HuH-7 (cell line): ENCODE data around the gene CSAD.
"Not testable (repeated sequence)": the region's sequence is repeated elsewhere in the genome, so short reads cannot be mapped to it uniquely, and the experiment has no call there.

ENCODE experiments used
- DNase-seq: peaks from one replicate; pipeline ENCODE4 v3.0.0; 2011; ENCODE audit warnings: low spot score

The CSAD gene

DNA sequence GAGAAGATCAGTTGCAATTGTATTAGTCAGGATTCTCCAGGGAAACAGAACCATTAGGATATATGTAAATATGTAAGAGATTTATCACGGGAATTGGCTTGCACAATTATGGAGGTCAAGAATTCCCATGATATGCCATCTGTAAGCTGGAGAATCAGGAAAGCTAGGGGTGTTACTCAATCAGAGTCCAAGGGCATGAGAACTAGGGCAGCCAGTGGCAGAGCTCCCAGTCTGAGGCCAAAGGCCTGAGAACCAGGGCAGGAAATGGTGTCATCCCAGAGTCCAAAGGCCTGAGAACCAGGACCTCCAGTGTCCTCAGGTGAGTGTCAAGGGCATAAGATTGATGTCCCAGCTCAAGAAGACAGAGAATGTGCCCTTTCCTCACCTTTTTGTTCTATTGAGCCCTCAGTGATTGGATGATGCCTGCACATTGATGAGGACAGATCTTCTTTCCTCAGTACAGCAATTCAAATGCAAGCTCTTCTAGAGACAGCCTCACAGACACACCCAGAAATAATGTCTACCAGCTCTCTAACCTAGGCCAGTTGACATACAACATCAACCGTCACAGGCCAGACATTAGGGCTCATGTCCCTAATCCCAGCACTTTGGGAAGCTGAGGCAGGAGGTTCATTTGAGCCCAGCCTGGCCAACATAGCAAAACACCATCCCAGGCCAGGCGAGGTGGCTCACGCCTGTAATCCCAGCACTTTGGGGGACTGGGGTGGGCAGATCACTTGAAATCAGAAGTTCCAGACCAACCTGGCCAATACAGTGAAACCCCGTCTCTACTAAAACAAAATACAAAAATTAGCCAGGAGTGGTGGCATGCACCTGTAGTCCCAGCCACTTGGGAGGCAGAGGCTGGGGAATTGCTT lies 35.1 kb downstream of the CSAD start:
- DNase-seq, result no peak

DNA sequence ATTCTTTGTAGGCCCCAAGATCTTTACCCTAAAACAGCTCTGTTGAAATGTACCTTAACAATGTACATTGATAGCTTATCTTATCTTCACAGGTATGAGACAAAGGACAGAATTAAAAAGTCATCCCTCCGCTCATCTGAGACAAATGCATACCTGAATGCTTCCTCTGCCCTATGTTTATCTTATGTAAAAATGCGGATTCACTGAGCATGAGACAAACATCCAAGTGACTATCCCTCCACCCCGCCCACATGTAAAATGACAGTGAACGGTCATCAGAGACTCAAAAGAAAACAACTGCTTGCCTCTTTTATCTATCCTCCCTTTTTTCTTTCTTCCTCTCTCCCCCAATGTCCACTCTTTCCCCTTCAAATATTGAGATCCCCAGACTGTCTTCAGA lies 37.4 kb downstream of the CSAD start:
- no peak for DNase-seq

- no peak for DNase-seq
Observed at GRCh38 chr12:53133722-53134121, 47.0 kb downstream of the CSAD start.

DNA sequence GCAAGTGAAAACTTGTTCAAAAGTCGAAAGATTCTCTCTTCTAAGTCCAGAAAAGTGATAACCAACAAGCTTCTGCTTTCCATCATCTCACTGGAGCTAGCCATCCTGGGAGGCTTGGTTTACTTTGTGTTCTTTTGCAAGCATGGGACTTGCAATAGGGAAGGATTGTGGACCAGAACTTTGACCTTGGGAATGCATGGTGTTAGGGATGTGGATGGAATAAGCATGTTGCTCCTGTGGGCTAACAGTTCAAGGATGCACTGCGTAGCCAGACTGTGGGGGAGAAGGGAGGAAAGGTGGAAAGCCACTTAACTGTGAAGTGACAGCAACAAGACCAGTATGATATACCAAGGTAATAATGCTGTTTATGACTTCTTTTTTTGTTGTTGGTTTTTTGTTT lies 48.9 kb downstream of the CSAD start:
- DNase-seq, result no peak

- no peak for DNase-seq
Observed at GRCh38 chr12:53128780-53129569, 51.8 kb downstream of the CSAD start.

DNA sequence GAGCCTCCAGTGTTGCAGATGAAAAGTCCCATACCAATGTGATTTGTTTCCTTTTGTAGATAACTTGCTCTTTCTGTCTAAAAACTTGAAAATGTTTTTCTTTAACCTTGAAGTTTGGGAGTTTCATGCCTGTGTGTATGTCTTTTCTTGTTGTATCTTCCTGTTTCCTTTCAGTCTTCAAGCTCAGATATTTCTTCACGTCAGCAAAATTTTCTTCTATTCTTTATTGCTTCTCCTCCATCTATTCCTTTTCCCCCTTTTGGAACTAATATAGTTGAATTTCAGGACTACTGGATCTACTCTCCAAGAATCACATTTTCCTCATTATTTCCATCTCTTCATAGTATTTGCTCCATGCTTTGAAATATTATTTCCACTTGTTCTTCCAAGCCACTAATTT lies 53.6 kb downstream of the CSAD start:
- DNase-seq, result no peak

GRCh38 chr12:53124352-53124723 lies 56.4 kb downstream of the CSAD start:
- DNase-seq, result no peak

DNA sequence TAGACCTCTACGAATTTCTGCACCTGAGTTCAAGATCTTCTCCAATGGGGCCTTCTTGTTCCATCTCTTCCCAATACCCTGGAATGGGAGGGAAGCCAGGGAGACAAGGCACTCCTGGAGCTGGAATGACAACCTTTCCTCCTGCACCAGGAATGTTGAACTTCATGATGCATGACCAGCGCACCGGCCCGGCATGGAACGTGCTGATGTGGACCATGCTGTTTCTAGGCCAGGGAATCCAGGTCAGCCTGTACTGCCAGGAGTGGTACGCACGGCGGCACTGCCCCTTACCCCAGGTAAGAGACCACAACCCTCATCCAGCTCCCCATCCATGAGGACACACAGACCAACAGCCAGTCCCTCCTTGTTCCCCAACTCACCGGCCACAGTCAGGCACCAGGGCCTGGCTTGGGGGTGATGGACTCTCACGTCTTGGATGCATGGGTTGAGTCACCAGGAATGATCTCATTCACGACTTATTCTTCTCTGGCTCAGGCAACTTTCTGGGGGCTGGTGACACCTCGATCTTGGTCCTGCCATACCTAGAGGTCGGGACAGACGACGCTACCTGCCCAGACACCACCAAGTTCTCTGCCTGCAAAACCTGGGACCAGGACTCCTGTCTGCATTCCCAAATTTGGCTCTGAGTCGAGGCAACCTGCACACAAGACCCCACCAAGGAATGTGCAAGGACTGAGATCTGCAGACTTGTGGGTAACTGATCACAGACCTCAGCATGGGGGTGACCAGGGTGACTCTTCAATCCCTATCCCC lies 57.0 kb downstream of the CSAD start:
- DNase-seq, result no peak

- DNase-seq, result no peak
Observed at GRCh38 chr12:53122961-53123468, 57.7 kb downstream of the CSAD start.

DNA sequence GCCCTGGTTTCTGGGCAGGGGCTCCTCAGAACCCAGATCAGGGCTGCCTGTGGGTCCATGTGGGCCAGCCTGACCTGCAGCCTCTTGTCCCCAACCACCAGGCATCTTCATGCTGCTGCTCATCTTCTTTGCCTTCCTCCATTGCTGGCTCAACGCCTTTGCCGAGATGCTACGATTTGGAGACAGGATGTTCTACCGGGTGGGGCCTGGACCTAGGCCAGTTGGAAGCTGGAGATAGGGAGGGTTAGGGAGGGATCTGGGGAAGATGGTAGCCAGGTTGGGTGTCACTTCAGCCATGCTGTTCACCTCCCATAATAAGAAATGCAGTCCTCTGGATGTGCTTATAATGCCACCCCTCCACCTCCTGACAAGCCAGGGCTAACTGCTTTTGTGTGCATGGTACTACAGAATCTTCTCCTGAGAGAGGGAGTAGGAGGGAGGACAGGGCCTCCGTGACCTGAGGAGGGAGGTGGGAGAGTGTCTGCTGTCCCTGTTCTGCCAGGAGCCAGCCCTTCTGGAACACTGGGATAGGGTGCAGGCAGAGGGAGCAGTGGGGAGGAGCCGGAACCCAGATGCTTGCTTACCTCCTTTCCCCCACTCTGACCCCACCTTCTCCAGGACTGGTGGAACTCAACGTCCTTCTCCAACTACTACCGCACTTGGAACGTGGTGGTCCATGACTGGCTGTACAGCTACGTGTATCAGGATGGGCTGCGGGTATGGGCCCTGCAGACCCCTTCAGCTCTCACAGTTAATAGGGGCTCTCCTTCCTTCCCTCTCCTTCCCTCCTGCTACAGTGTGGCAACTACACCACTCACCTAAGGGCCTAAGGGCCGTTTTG lies 59.8 kb downstream of the CSAD start:
- DNase-seq, result no peak

- DNase-seq, result no peak
Observed at GRCh38 chr12:53118751-53119300, 61.9 kb downstream of the CSAD start.

- no peak for DNase-seq
Observed at GRCh38 chr12:53115891-53116648, 64.7 kb downstream of the CSAD start.

DNA sequence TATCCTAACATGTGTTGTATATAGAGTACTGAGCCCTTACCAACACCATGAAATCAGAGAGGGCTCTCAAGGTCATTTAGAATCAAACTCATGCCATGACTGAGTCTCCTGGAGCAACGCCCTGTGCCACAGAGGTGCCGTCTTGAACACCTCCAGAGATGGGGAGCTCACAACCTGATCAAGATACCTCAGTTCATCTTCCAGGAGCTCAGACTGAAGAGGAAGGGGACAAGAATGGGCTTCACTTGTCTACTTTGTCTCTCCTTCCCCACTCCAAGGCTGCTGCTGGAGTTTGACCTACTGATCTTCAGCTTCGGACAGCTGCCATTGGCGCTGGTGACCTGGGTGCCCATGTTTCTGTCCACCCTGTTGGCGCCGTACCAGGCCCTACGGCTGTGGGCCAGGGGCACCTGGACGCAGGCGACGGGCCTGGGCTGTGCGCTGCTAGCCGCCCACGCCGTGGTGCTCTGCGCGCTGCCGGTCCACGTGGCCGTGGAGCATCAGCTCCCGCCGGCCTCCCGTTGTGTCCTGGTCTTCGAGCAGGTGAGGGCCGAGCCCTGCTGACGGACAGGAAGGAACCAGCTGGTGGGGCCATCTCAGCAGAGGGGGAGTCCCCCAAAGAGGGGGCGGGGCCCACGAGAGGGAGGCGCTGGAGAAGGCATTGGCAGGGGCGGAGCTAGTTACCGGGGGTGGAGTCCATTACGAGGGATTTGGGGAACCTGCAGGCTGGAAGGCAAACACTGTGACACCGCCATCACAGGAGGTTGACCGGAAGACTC lies 65.4 kb downstream of the CSAD start:
- DNase-seq, result no peak

GRCh38 chr12:53113951-53114350 lies 66.8 kb downstream of the CSAD start:
- no peak for DNase-seq

DNA sequence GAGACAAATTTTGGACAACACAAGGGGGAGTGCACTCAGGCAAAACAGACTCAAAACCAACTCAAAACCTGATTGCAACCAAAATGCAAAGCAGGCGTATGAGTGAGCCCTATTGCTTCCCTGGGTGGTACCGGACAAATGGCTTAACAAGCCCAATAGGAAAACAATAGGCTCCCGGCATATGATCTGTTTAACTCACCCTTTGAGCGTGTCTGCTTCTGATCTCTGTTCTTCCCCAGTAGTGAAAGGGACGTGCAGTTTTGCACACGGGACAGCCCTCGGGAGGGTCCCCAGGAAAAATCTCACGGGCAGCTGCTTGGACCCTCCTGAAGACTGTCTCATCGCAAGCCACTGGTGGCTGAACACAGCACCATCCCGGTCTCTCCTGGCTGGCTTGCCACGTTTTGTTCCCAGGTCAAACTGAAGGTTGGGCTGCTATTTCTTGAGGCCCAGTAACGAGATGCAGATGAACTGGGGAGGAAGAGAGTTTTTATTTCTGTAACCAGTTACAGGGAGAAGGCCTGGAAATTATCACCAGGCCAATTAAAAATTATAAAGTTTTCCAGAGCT lies 67.5 kb downstream of the CSAD start:
- no peak for DNase-seq

GRCh38 chr12:53112431-53112830 lies 68.3 kb downstream of the CSAD start:
- not testable (repeated sequence) for DNase-seq
